CD4-positive, CD25-positive, alpha-beta regulatory T cell (primary cell): ENCODE results near the gene PLCG2. TPM values are rescaled to one million over a fixed set of nuclear protein-coding genes. Genes with fewer than 3 reads are reported as not detected.
A peak's percentile ranks its signal among the peaks of the same experiment; 100 is the strongest.

ENCODE experiments used
- ATAC-seq, 2 donors: fragments of 150-1000 bp; cut with Tn5 transposase; one replicate each; pipeline ENCODE4 v1.10.0; 2021; ENCODE audit warnings: low read depth in 2 of 2, moderate number of reproducible peaks in 2 of 2, moderate library complexity in 1 of 2
- DNase-seq, 3 donors: peaks; one replicate each; pipeline versions ENCODE4 v3.0.0 to v3.0.0-alpha.2; 2012 to 2022; ENCODE audit warnings: mixed read lengths in 1 of 3
- H3K27ac ChIP-seq: one replicate; pipeline ENCODE4 v1.7.0; 2013; ENCODE audit warnings: mild to moderate bottlenecking, low read length; ENCODE audit not compliant: insufficient read depth, poor library complexity, severe bottlenecking
- H3K27me3 ChIP-seq: one replicate; pipeline ENCODE4 v1.7.0; 2013; ENCODE audit warnings: low read length; ENCODE audit not compliant: control insufficient read depth, insufficient read depth
- H3K36me3 ChIP-seq: one replicate; pipeline ENCODE4 v1.7.0; 2013; ENCODE audit warnings: mild to moderate bottlenecking, low read length, moderate library complexity; ENCODE audit not compliant: control insufficient read depth, insufficient read depth
- H3K4me1 ChIP-seq: 2 replicates; pipeline ENCODE4 v1.7.0; 2013; ENCODE audit warnings: mild to moderate bottlenecking, low read length; ENCODE audit not compliant: insufficient read depth, control insufficient read depth, poor library complexity, severe bottlenecking
- H3K4me3 ChIP-seq: one replicate; pipeline ENCODE4 v1.7.0; 2013; ENCODE audit warnings: low read depth, mild to moderate bottlenecking, low read length, moderate library complexity
- H3K9me3 ChIP-seq, 2 experiments: 1 replicate in 1 of 2; 2 replicates in 1 of 2; pipeline ENCODE4 v1.7.0; 2013; ENCODE audit warnings: low read length in 2 of 2, mild to moderate bottlenecking in 1 of 2, moderate library complexity in 1 of 2; ENCODE audit not compliant: control insufficient read depth in 2 of 2
- H3K27ac Mint-ChIP-seq, 3 donors: one replicate each; pipeline ENCODE4 v1.8.0; 2020 to 2022; ENCODE audit warnings: mild to moderate bottlenecking in 3 of 3, mixed read lengths in 3 of 3, moderate library complexity in 2 of 3
- H3K27me3 Mint-ChIP-seq: one replicate; pipeline ENCODE4 v1.8.0; 2022; ENCODE audit warnings: mild to moderate bottlenecking, mixed read lengths
- H3K36me3 Mint-ChIP-seq: one replicate; pipeline ENCODE4 v1.8.0; 2020; ENCODE audit warnings: mixed read lengths
- H3K4me1 Mint-ChIP-seq, 4 donors: one replicate each; pipeline ENCODE4 v1.8.0; 2020 to 2022; ENCODE audit warnings: mixed read lengths in 4 of 4, mild to moderate bottlenecking in 1 of 4
- H3K4me3 Mint-ChIP-seq, 4 donors: one replicate each; pipeline ENCODE4 v1.8.0; 2020 to 2022; ENCODE audit warnings: mild to moderate bottlenecking in 4 of 4, mixed read lengths in 4 of 4, moderate library complexity in 3 of 4
- H3K9me3 Mint-ChIP-seq, 7 donors: one replicate each; pipeline ENCODE4 v1.8.0; 2020 to 2022; ENCODE audit warnings: mixed read lengths in 7 of 7, mild to moderate bottlenecking in 3 of 7, moderate library complexity in 2 of 7
- polyA plus RNA-seq, 4 donors: library from polyadenylated mRNA; unstranded; fragments of 300-500 nt; fragmentation: Illumina TruSeq; gene quantifications; one replicate each; pipeline ENCODE4 v1.2.3, GENCODE V29; 2021
- total RNA-seq: library from RNA; stranded (reverse); gene quantifications from one replicate; pipeline ENCODE4 v1.2.3, GENCODE V29; 2022

PLCG2 gene
- total and polyA plus RNA-seq, 5 donors from 2014 or later, result 0.59 to 3.8 (median 1.3) TPM; not detected in 1

DNA sequence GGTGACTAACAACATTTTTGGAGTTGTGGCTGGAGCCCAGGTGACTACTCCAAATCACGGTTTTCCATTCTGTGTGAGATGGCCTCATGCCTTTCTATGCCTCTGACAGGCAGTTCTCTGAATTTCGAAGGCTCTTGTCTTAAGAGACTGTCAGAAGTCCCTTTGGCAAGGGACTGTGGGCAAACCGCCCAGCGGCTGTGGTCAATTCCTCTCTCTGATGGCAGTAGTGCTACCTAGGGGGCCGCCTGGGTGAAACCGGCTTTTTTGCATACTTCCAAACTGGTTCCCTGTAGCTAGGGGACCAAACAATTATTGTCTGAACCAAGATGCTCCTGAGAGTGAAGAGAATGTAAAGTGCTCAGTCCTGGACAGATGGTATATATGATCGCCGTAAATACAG lies 145.9 kb downstream of the PLCG2 start:
- Mint-ChIP-seq H3K27ac (no peak overlapping the region), H3K27me3 (no peaks in the 10 kb centered on the region), H3K36me3 (no peaks in the 10 kb centered on the region), H3K4me3 (no peak overlapping the region), H3K4me1 (peaks cover 0 to 2% (median 0%) of the 10 kb centered on the region in 4 donors), H3K9me3 (peaks cover 0 to 1% (median 0%) of the 10 kb centered on the region in 7 donors)
- no peak overlapping the region for H3K27ac ChIP-seq
- no peaks in the 10 kb centered on the region for H3K36me3 ChIP-seq
- no peak for ATAC-seq
- H3K4me3 ChIP-seq, result no peak overlapping the region
- H3K27me3 ChIP-seq, result no peaks in the 10 kb centered on the region
- no peaks in the 10 kb centered on the region for H3K9me3 ChIP-seq
- no peak for DNase-seq
- no peaks in the 10 kb centered on the region for H3K4me1 ChIP-seq

DNA sequence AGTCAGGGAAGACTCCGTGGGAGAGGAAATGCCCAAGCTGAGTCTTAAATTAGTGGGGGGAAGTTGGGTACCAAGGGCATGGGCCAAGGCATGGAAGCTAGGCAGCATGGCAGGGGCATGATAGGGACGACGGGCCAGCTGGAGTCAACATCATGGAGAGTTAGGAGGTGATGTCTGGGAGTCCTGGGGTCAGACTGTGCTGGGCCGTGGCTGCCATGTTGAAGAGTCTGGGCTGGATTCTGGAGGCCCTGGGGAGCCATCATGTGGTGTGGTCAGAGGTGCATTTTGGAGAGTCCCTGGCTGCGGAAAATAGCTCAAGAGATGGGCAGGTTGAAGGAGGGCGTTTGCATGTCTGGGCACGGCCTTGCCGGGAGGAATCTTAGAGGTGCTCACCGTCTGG lies 146.9 kb downstream of the PLCG2 start:
- Histone ChIP-seq H3K4me1 (no peaks in the 10 kb centered on the region), H3K27ac (no peak overlapping the region), H3K4me3 (no peak overlapping the region), H3K27me3 (no peaks in the 10 kb centered on the region), H3K36me3 (no peaks in the 10 kb centered on the region), H3K9me3 (no peaks in the 10 kb centered on the region)
- Mint-ChIP-seq H3K4me3 (no peak overlapping the region), H3K36me3 (no peaks in the 10 kb centered on the region), H3K27ac (peak overlapping the region in 1 of 3 donors; percentile 63), H3K27me3 (no peaks in the 10 kb centered on the region), H3K4me1 (peaks cover 0 to 2% (median 0%) of the 10 kb centered on the region in 4 donors), H3K9me3 (peaks cover 0 to 1% (median 0%) of the 10 kb centered on the region in 7 donors)
- ATAC-seq, result no peak
- DNase-seq, result no peak

DNA sequence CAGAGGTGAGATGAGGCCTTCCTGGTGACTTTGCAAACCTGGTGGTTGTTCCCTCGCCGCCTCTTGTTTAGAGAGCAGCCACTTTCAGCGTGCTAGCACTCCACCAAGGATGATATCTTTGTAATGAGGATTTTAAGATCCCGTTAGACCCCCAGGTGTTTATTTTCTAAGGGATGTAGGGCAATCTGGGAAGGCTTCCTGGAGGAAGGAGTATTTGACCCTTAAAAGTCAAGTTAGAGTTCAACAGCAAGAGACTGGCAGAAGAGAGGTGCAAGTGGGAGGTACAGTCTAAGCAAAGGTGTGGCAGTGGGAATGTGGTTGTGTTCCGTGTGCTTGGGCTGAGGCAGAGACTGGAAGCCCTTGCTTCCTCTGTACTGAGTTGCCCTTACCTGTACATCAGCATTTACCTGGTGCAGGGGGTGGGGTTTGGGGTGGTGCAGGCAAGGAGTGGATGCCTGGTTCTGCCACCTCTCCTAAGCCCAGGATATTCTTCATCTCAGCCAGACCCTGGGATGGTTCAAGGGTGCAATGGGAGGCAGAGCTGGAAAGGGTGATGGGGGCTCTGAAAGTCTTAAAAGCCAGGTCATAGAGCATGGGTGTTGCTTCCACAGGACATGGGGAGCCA lies 148.6 kb downstream of the PLCG2 start:
- no peak overlapping the region for H3K27ac ChIP-seq
- no peak overlapping the region for H3K4me3 ChIP-seq
- Mint-ChIP-seq H3K9me3 (peaks cover 0 to 1% (median 0%) of the 10 kb centered on the region in 7 donors), H3K27me3 (no peaks in the 10 kb centered on the region), H3K4me3 (no peak overlapping the region), H3K27ac (no peak overlapping the region), H3K36me3 (no peaks in the 10 kb centered on the region), H3K4me1 (peaks cover 0 to 2% (median 0%) of the 10 kb centered on the region in 4 donors)
- no peaks in the 10 kb centered on the region for H3K27me3 ChIP-seq
- ATAC-seq, result no peak
- DNase-seq, result no peak
- H3K9me3 ChIP-seq, result no peaks in the 10 kb centered on the region
- no peaks in the 10 kb centered on the region for H3K4me1 ChIP-seq
- no peaks in the 10 kb centered on the region for H3K36me3 ChIP-seq

DNA sequence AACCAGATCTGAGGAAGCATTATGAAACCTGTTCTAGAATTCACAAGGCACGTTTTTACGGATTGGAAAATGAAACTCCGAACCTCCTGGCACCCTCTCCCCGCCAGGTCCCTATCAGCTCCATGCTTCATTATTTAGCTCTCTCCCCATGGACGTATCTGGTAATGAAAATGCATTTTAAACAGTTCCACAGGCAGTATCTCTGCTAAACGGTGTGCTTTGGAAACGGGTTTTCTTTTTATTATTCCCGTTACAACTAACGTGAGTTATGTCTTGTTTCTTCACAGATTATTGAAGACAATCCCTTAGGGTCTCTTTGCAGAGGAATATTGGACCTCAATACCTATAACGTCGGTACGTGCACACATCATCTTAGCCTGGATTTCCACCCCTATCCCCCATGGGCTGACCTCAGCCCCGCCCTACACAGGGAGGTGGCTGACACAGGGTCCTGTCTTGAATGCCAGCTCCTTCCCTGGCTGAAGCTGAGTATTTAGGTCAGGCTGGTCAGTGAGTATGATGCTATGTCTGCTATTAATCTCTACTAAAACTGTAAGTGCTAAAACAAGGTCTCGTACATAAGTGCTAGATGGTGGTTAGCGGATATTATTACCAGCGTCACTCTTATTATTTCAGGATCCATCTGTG lies 149.3 kb downstream of the PLCG2 start:
- H3K4me1 ChIP-seq, result no peaks in the 10 kb centered on the region
- ATAC-seq (no peak), DNase-seq (no peak)
- H3K27ac ChIP-seq, result no peak overlapping the region
- no peaks in the 10 kb centered on the region for H3K36me3 Mint-ChIP-seq
- no peaks in the 10 kb centered on the region for H3K9me3 ChIP-seq
- peaks cover 0 to 1% (median 0%) of the 10 kb centered on the region in 7 donors for H3K9me3 Mint-ChIP-seq
- H3K27me3 Mint-ChIP-seq, result no peaks in the 10 kb centered on the region
- H3K4me3 Mint-ChIP-seq, result no peak overlapping the region
- H3K4me3 ChIP-seq, result no peak overlapping the region
- no peaks in the 10 kb centered on the region for H3K27me3 ChIP-seq
- peaks cover 0 to 2% (median 0%) of the 10 kb centered on the region in 4 donors for H3K4me1 Mint-ChIP-seq
- no peaks in the 10 kb centered on the region for H3K36me3 ChIP-seq
- no peak overlapping the region for H3K27ac Mint-ChIP-seq

DNA sequence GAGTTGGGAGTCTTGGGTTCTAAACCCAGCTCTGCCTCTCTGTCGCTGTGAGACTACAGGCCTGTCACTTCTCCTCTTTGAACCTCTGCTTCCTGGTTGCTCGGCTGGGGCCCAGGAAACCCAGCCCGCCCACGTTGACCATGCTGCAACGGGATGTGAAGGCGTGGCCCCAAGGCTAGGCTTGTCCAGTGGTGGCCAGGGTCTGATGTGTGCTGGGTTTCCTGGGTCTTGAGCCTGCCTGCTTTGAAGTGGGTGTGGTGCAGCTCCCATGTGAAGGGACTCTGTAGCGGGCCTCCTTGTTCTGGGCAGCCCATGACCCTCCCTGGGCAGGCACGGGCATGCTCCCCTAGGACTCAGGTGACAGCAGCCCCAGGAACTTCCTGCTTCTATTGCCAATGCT lies 149.9 kb downstream of the PLCG2 start:
- Histone ChIP-seq H3K4me3 (no peak overlapping the region), H3K27me3 (no peaks in the 10 kb centered on the region), H3K4me1 (no peaks in the 10 kb centered on the region), H3K36me3 (no peaks in the 10 kb centered on the region), H3K9me3 (no peaks in the 10 kb centered on the region), H3K27ac (no peak overlapping the region)
- Mint-ChIP-seq H3K36me3 (no peaks in the 10 kb centered on the region), H3K27ac (no peak overlapping the region), H3K4me1 (peaks cover 0 to 2% (median 0%) of the 10 kb centered on the region in 4 donors), H3K27me3 (no peaks in the 10 kb centered on the region), H3K4me3 (no peak overlapping the region), H3K9me3 (peaks cover 0 to 1% (median 0%) of the 10 kb centered on the region in 7 donors)
- ATAC-seq, result no peak
- DNase-seq, result peak in 1 of 3 donors; percentile 6

DNA sequence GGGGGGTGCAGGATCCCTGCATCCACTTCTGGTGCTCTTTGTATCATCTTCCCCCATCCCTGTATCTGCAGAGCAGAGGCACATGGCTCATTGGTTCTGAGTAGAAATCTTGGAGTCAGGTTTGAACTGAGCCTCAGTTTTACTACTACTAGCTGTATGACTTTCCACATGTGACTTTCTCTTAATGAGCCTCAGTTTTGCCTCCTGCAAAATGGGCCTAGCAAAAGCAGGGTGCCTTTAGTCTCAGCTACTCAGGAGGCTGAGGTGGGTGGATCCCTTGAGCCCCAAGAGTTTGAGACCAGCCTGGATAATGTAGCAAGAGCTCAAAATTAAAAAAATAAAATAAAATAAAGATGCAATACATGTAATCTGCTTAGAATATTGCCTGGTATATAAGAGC lies 150.8 kb downstream of the PLCG2 start:
- DNase-seq (no peak), ATAC-seq (no peak)
- Histone ChIP-seq H3K4me3 (no peak overlapping the region), H3K9me3 (no peaks in the 10 kb centered on the region), H3K4me1 (no peaks in the 10 kb centered on the region), H3K27ac (no peak overlapping the region), H3K27me3 (no peaks in the 10 kb centered on the region), H3K36me3 (no peaks in the 10 kb centered on the region)
- Mint-ChIP-seq H3K27me3 (no peaks in the 10 kb centered on the region), H3K4me1 (peaks cover 0 to 2% (median 0%) of the 10 kb centered on the region in 4 donors), H3K4me3 (no peak overlapping the region), H3K9me3 (peaks cover 0 to 1% (median 0%) of the 10 kb centered on the region in 7 donors), H3K36me3 (no peaks in the 10 kb centered on the region), H3K27ac (no peak overlapping the region)

DNA sequence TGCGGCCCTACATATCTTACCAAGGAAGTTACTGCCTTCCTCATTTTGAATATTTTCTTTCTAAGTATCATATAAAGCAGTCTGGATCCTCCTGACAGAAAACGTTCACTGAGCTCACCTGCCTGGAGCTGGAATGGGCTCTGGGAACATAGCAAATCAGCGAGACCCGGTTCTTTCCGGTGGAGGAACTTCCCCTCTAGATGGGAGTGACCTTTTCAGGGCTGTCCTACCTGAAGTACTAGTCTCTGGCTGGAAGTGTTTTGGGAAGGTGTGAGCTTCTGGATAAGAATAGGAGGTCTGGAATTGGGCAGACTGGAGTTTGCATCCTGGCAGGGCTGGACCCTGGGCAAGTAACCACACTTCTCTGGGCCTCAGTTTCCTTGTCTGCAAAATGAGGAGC lies 152.8 kb downstream of the PLCG2 start:
- H3K27me3 Mint-ChIP-seq, result no peaks in the 10 kb centered on the region
- H3K4me3 Mint-ChIP-seq, result no peak overlapping the region
- Histone ChIP-seq H3K4me3 (no peak overlapping the region), H3K27me3 (no peaks in the 10 kb centered on the region), H3K27ac (no peak overlapping the region), H3K9me3 (no peaks in the 10 kb centered on the region), H3K4me1 (no peaks in the 10 kb centered on the region), H3K36me3 (no peaks in the 10 kb centered on the region)
- peaks cover 0 to 2% (median 0%) of the 10 kb centered on the region in 4 donors for H3K4me1 Mint-ChIP-seq
- H3K9me3 Mint-ChIP-seq, result no peaks in the 10 kb centered on the region
- no peak overlapping the region for H3K27ac Mint-ChIP-seq
- ATAC-seq, result no peak
- no peak for DNase-seq
- no peaks in the 10 kb centered on the region for H3K36me3 Mint-ChIP-seq

DNA sequence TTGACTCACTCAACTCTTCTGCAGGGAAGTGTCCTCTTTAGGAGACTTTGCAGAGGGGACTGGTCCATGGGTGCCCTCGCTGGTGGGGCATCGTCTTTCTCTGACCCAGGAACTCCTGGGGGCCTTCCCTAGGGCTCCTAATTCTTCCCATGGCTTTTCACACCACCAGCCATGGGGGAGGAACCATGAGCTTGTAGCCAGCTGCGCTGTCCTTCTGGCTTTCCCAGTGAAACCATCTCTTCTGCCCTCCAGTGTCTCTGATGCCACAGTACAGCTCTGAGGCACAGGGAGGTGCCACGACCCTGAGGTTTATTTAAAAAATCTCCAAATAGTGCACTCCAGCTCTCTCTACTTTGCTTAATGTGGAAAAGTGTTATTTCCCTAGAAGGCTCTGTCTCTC lies 153.6 kb downstream of the PLCG2 start:
- H3K36me3 ChIP-seq, result no peaks in the 10 kb centered on the region
- Mint-ChIP-seq H3K9me3 (no peaks in the 10 kb centered on the region), H3K27ac (no peak overlapping the region), H3K36me3 (no peaks in the 10 kb centered on the region), H3K27me3 (no peaks in the 10 kb centered on the region), H3K4me3 (no peak overlapping the region), H3K4me1 (peaks cover 0 to 2% (median 0%) of the 10 kb centered on the region in 4 donors)
- no peak overlapping the region for H3K27ac ChIP-seq
- no peaks in the 10 kb centered on the region for H3K27me3 ChIP-seq
- no peaks in the 10 kb centered on the region for H3K4me1 ChIP-seq
- DNase-seq (no peak), ATAC-seq (no peak)
- no peak overlapping the region for H3K4me3 ChIP-seq
- no peaks in the 10 kb centered on the region for H3K9me3 ChIP-seq
